Naive B cell (primary cell): Measurements from ENCODE around the gene TTC3. TPM values are rescaled to one million over a fixed set of nuclear protein-coding genes. Genes with fewer than 3 reads are reported as not detected.
"Not testable (repeated sequence)": the region's sequence is repeated elsewhere in the genome, so short reads cannot be mapped to it uniquely, and the experiment has no call there.

Experiments
- ATAC-seq, 2 donors: fragments of 150-1000 bp; cut with Tn5 transposase; 2 replicates each; pipeline ENCODE4 v1.10.0; 2021; ENCODE audit warnings: low read depth in 2 of 2, mild to moderate bottlenecking in 2 of 2, moderate library complexity in 2 of 2
- DNase-seq: peaks from one replicate; pipeline ENCODE4 v3.0.0; 2022
- H3K27ac Mint-ChIP-seq, 6 donors: one replicate each; pipeline ENCODE4 v1.8.0; 2020 to 2022; ENCODE audit warnings: mild to moderate bottlenecking in 6 of 6, mixed read lengths in 6 of 6, moderate library complexity in 5 of 6, inconsistent platforms in 2 of 6
- H3K27me3 Mint-ChIP-seq, 3 donors: one replicate each; pipeline ENCODE4 v1.8.0; 2021 to 2022; ENCODE audit warnings: mixed read lengths in 3 of 3, mild to moderate bottlenecking in 1 of 3
- H3K36me3 Mint-ChIP-seq, 2 donors: one replicate each; pipeline ENCODE4 v1.8.0; 2020 to 2022; ENCODE audit warnings: mixed read lengths in 2 of 2, inconsistent platforms in 1 of 2, mild to moderate bottlenecking in 1 of 2
- H3K4me1 Mint-ChIP-seq, 3 donors: one replicate each; pipeline ENCODE4 v1.8.0; 2020 to 2022; ENCODE audit warnings: mixed read lengths in 3 of 3, inconsistent platforms in 1 of 3, mild to moderate bottlenecking in 1 of 3, moderate library complexity in 1 of 3
- H3K4me3 Mint-ChIP-seq, 8 donors: one replicate each; pipeline ENCODE4 v1.8.0; 2020 to 2022; ENCODE audit warnings: mild to moderate bottlenecking in 8 of 8, mixed read lengths in 8 of 8, moderate library complexity in 8 of 8, inconsistent platforms in 2 of 8
- H3K9me3 Mint-ChIP-seq, 7 donors: one replicate each; pipeline ENCODE4 v1.8.0; 2020 to 2022; ENCODE audit warnings: mixed read lengths in 7 of 7, mild to moderate bottlenecking in 5 of 7, inconsistent platforms in 2 of 7, moderate library complexity in 1 of 7
- polyA plus RNA-seq, 6 donors: library from polyadenylated mRNA; unstranded; fragments of 300-500 nt; fragmentation: Illumina TruSeq; gene quantifications; one replicate each; pipeline ENCODE4 v1.2.3, GENCODE V29; 2021; ENCODE audit warnings: low read depth in 6 of 6

Gene TTC3
- polyA plus RNA-seq, 6 donors from 2014 or later = 54.7 to 97.7 (median 62.1) TPM

- DNase-seq = no peak
- Mint-ChIP-seq H3K4me3 (peak overlapping the region in 2 of 8 donors; percentile 3 to 29), H3K27me3 (no peaks in the 10 kb centered on the region), H3K27ac (peak overlapping the region in 3 of 6 donors; percentile 1 to 27 (median 10)), H3K36me3 (peaks cover 11 to 13% of the 10 kb centered on the region in 2 donors), H3K4me1 (peaks cover 27 to 30% (median 29%) of the 10 kb centered on the region in 3 donors), H3K9me3 (peaks cover 3 to 20% (median 8%) of the 10 kb centered on the region in 7 donors)
- ATAC-seq = no peak
These were observed 9.9 kb downstream of the TTC3 start for GRCh38 chr21:37082856-37083528.

- Mint-ChIP-seq H3K27me3 (no peaks in the 10 kb centered on the region), H3K9me3 (no peaks in the 10 kb centered on the region), H3K4me3 (no peak overlapping the region), H3K4me1 (peaks cover 16 to 22% (median 17%) of the 10 kb centered on the region in 3 donors), H3K36me3 (peaks cover 0 to 15% of the 10 kb centered on the region in 2 donors), H3K27ac (no peak overlapping the region)
- DNase-seq (no peak), ATAC-seq (no peak)
These were observed 12.7 kb downstream of the TTC3 start for GRCh38 chr21:37085726-37086125.

GRCh38 chr21:37087188-37087587 lies 14.1 kb downstream of the TTC3 start:
- Mint-ChIP-seq H3K4me3 (no peak overlapping the region), H3K4me1 (peaks cover 16 to 19% (median 16%) of the 10 kb centered on the region in 3 donors), H3K9me3 (no peaks in the 10 kb centered on the region), H3K27ac (no peak overlapping the region), H3K27me3 (no peaks in the 10 kb centered on the region), H3K36me3 (peaks cover 0 to 22% of the 10 kb centered on the region in 2 donors)
- peak in 1 of 2 donors; percentile 30 for ATAC-seq
- no peak for DNase-seq

GRCh38 chr21:37088186-37088735 lies 15.2 kb downstream of the TTC3 start:
- DNase-seq = no peak
- peaks cover 10 to 11% (median 11%) of the 10 kb centered on the region in 3 donors for H3K4me1 Mint-ChIP-seq
- H3K9me3 Mint-ChIP-seq = no peaks in the 10 kb centered on the region
- H3K4me3 Mint-ChIP-seq = no peak overlapping the region
- H3K27me3 Mint-ChIP-seq = no peaks in the 10 kb centered on the region
- peaks cover 0 to 26% of the 10 kb centered on the region in 2 donors for H3K36me3 Mint-ChIP-seq
- no peak for ATAC-seq
- no peak overlapping the region for H3K27ac Mint-ChIP-seq

- H3K4me1 Mint-ChIP-seq = no peaks in the 10 kb centered on the region
- ATAC-seq (no peak), DNase-seq (no peak)
- H3K27me3 Mint-ChIP-seq = no peaks in the 10 kb centered on the region
- H3K9me3 Mint-ChIP-seq = no peaks in the 10 kb centered on the region
- no peak overlapping the region for H3K4me3 Mint-ChIP-seq
- H3K36me3 Mint-ChIP-seq = peaks cover 0 to 32% of the 10 kb centered on the region in 2 donors
- no peak overlapping the region for H3K27ac Mint-ChIP-seq
These were observed 20.9 kb downstream of the TTC3 start for GRCh38 chr21:37093977-37094376.

- Mint-ChIP-seq H3K9me3 (no peaks in the 10 kb centered on the region), H3K27ac (no peak overlapping the region), H3K4me3 (no peak overlapping the region), H3K36me3 (peaks cover 0 to 24% of the 10 kb centered on the region in 2 donors), H3K27me3 (no peaks in the 10 kb centered on the region), H3K4me1 (no peaks in the 10 kb centered on the region)
- no peak for DNase-seq
- ATAC-seq = no peak
These were observed 22.8 kb downstream of the TTC3 start for GRCh38 chr21:37095821-37096220.

- peaks cover 3 to 16% of the 10 kb centered on the region in 2 donors for H3K36me3 Mint-ChIP-seq
- no peak overlapping the region for H3K4me3 Mint-ChIP-seq
- H3K4me1 Mint-ChIP-seq = peaks cover 0 to 3% (median 0%) of the 10 kb centered on the region in 3 donors
- no peak overlapping the region for H3K27ac Mint-ChIP-seq
- no peaks in the 10 kb centered on the region for H3K27me3 Mint-ChIP-seq
- peaks cover 0 to 2% (median 0%) of the 10 kb centered on the region in 7 donors for H3K9me3 Mint-ChIP-seq
- no peak for DNase-seq
- ATAC-seq = no peak
These were observed 25.7 kb downstream of the TTC3 start for GRCh38 chr21:37098751-37099150.

- Mint-ChIP-seq H3K9me3 (peaks cover 0 to 5% (median 0%) of the 10 kb centered on the region in 7 donors), H3K27me3 (no peaks in the 10 kb centered on the region), H3K27ac (peak overlapping the region in 2 of 6 donors; percentile 19 to 71), H3K36me3 (peaks cover 7 to 16% of the 10 kb centered on the region in 2 donors), H3K4me3 (no peak overlapping the region), H3K4me1 (peaks cover 0 to 6% (median 0%) of the 10 kb centered on the region in 3 donors)
- DNase-seq (no peak), ATAC-seq (no peak)
These were observed 27.3 kb downstream of the TTC3 start for GRCh38 chr21:37100316-37100715.

GRCh38 chr21:37101384-37101783 lies 28.3 kb downstream of the TTC3 start:
- Mint-ChIP-seq H3K9me3 (peaks cover 0 to 5% (median 0%) of the 10 kb centered on the region in 7 donors), H3K27ac (peak overlapping the region in 3 of 6 donors; percentile 7 to 63 (median 44)), H3K4me1 (peaks cover 0 to 6% (median 0%) of the 10 kb centered on the region in 3 donors), H3K36me3 (peaks cover 7 to 14% of the 10 kb centered on the region in 2 donors), H3K4me3 (no peak overlapping the region), H3K27me3 (no peaks in the 10 kb centered on the region)
- DNase-seq (no peak), ATAC-seq (no peak)

- not testable (repeated sequence) for H3K9me3 Mint-ChIP-seq, ATAC-seq, DNase-seq, H3K27me3 Mint-ChIP-seq, H3K4me1 Mint-ChIP-seq
- peak overlapping the region in 1 of 6 donors; percentile 42 for H3K27ac Mint-ChIP-seq
- peak overlapping the region in 1 of 8 donors; percentile 19 for H3K4me3 Mint-ChIP-seq
- H3K36me3 Mint-ChIP-seq = peaks cover 7 to 10% of the 10 kb centered on the region in 2 donors
These were observed 29.7 kb downstream of the TTC3 start for GRCh38 chr21:37102746-37103145.

GRCh38 chr21:37106998-37107397 lies 33.9 kb downstream of the TTC3 start:
- no peaks in the 10 kb centered on the region for H3K27me3 Mint-ChIP-seq
- peaks cover 3 to 8% (median 6%) of the 10 kb centered on the region in 7 donors for H3K9me3 Mint-ChIP-seq
- DNase-seq (no peak), ATAC-seq (no peak)
- H3K4me1 Mint-ChIP-seq = peaks cover 0 to 10% (median 6%) of the 10 kb centered on the region in 3 donors
- peak overlapping the region in 1 of 6 donors; percentile 40 for H3K27ac Mint-ChIP-seq
- peaks cover 14 to 17% of the 10 kb centered on the region in 2 donors for H3K36me3 Mint-ChIP-seq
- H3K4me3 Mint-ChIP-seq = no peak overlapping the region

GRCh38 chr21:37111029-37111428 lies 38.0 kb downstream of the TTC3 start:
- H3K27ac Mint-ChIP-seq, H3K4me3 Mint-ChIP-seq, ATAC-seq, H3K27me3 Mint-ChIP-seq, DNase-seq, H3K9me3 Mint-ChIP-seq, H3K4me1 Mint-ChIP-seq: not testable (repeated sequence)
- H3K36me3 Mint-ChIP-seq = peaks cover 8 to 13% of the 10 kb centered on the region in 2 donors

- not testable (repeated sequence) for H3K9me3 Mint-ChIP-seq, H3K27me3 Mint-ChIP-seq, ATAC-seq, H3K4me1 Mint-ChIP-seq, H3K4me3 Mint-ChIP-seq, DNase-seq
- Mint-ChIP-seq H3K27ac (peak overlapping the region in 1 of 6 donors; percentile 87), H3K36me3 (peaks cover 0 to 13% of the 10 kb centered on the region in 2 donors)
These were observed 41.2 kb downstream of the TTC3 start for GRCh38 chr21:37114301-37114700.

GRCh38 chr21:37116459-37116858 lies 43.4 kb downstream of the TTC3 start:
- not testable (repeated sequence) for H3K27ac Mint-ChIP-seq, H3K4me1 Mint-ChIP-seq, H3K9me3 Mint-ChIP-seq, ATAC-seq, DNase-seq, H3K4me3 Mint-ChIP-seq, H3K27me3 Mint-ChIP-seq
- peaks cover 8 to 22% of the 10 kb centered on the region in 2 donors for H3K36me3 Mint-ChIP-seq
